ENCODE data around the gene OARD1.
"Not testable (repeated sequence)": the region's sequence is repeated elsewhere in the genome, so short reads cannot be mapped to it uniquely, and the experiment has no call there.

Gene OARD1

DNA sequence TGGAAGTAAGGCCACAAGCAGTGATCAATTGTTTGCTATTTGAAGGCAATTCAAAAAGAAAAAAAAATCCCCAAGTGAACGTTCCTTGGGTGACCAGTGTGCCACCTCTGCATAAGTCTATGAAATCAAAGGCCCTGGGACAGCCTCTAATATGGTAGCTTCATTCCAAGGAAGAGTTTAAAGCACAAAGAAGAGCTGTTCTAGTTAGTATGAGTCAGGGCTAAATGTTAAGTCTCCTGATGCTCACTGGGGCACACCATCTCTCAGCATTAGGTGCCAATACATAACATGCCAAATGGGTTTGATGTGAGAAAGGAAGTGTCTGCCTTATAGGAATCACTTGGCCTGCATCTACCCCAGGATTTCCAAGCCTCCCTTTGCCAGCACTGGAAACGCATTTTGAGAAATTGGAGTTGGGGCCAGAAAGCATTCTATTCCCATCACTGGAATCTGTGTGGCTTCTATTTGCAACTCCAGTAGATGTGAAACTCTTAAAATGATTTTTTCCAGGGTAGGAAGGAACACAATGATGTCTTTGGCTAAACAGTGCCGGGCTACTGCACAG, 46.1 kb downstream of the OARD1 start:
- DNase-seq (ENCODE audit: low read depth): no peak

GRCh38 chr6:41023114-41023513, 49.0 kb downstream of the OARD1 start:
- DNase-seq (ENCODE audit: low read depth): no peak

DNA sequence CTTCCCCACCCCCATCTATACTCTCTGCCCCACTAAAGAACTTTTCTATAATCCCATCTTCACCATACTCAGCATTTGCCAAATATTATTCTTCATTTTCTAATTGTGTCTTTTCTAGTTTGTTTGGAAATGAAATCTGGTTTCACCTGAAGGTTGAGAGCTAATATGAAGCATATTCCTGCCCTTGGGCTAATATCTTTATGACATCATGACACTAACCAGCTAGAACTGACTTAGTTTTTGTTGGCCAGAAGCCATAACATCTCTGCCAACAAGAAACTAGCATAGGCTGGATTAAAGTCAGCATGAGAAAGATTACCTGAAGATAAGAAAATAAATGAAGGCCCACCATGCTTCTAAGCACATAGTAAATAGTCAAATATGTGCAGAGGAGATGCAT, 49.9 kb downstream of the OARD1 start:
- DNase-seq (ENCODE audit: low read depth): peak; percentile 28

DNA sequence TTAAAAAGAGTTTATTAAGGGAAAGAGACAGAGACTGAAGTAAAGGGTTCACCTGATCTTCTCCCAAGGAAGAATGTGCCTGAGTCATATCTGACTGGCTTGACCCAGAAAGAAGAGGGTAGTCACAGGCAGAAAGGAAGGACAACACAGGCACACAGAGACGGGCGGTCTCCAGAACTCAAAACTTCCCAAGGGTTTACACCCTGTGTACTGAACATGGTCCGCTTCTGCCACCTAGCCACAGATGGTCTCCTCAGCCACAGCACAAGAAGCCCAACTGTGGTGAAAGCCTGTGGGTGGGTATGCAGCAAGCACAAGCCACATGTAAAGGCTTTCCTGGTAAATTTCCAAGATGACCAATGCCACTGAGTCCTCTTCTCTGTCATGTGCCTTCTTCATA, 50.3 kb downstream of the OARD1 start:
- peak; percentile 49 for DNase-seq (ENCODE audit: low read depth)

GRCh38 chr6:41017663-41018062, 54.5 kb downstream of the OARD1 start:
- no peak for DNase-seq (ENCODE audit: low read depth)

DNA sequence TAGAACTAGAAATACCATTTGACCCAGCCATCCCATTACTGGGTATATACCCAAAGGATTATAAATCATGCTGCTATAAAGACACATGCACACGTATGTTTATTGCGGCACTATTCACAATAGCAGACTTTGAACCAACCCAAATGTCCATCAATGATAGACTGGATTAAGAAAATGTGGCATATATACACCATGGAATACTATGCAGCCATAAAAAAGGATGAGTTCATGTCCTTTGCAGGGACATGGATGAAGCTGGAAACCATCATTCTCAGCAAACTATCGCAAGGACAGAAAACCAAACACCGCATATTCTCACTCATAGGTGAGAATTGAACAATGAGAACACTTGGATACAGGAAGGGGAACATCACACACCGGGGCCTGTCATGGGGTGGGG, 56.3 kb downstream of the OARD1 start:
- not testable (repeated sequence) for DNase-seq (ENCODE audit: low read depth)

- DNase-seq (ENCODE audit: low read depth): no peak
Measured at GRCh38 chr6:41014780-41015179, 57.4 kb downstream of the OARD1 start.

All from iris pigment epithelial cell (primary cell).